ENCODE data around the gene AIP. TPM values are rescaled to one million over a fixed set of nuclear protein-coding genes. Genes with fewer than 3 reads are reported as not detected.

Gene AIP
- total RNA-seq, 1 experiment from 2014 or later = 110 TPM

GRCh38 chr11:67438158-67438902 is 44.5 kb upstream of the AIP start:
- TSS peak; percentile 6 for BruUV-seq (replicated peaks)
- CTCF ChIA-PET = interaction anchor here (1.1 to 2.0 kb wide), 2 partner anchors 31 to 37 kb away, joined by 3 to 6 read pairs; partner anchors contain the start of gene PPP1CA
- no peaks in the 10 kb centered on the region for H3K27me3 Mint-ChIP-seq (ENCODE audit: insufficient read depth, unreplicated experiment)
- no peaks in the 10 kb centered on the region for H3K9me3 ChIP-seq
- peaks cover 28% of the 10 kb centered on the region for H3K36me3 ChIP-seq (ENCODE audit: control insufficient read depth, insufficient read depth, low read length)
- TF ChIP-seq CTCF (IDR thresholded peaks at IDR 0.05; ENCODE audit: insufficient read depth in 1 of 2, low read depth in 1 of 2, low read length in 1 of 2, severe bottlenecking in 1 of 2, unreplicated experiment in 1 of 2) = no peak
- no peak for DNase-seq
- H3K27ac Mint-ChIP-seq (ENCODE audit: unreplicated experiment) = peak overlapping the region; percentile 9
- H3K36me3 Mint-ChIP-seq (ENCODE audit: insufficient read depth, unreplicated experiment) = peaks cover 87% of the 10 kb centered on the region
- H3K4me3 Mint-ChIP-seq (ENCODE audit: unreplicated experiment) = no peak overlapping the region
- POLR2A ChIA-PET = interaction anchor here (0.8 kb wide), 1 partner anchor 44 kb away, joined by 4 read pairs; the partner anchor contains the start of gene AIP
- H3K4me1 ChIP-seq = peaks cover 12% of the 10 kb centered on the region; the same call in 1 of the 2 replicates
- no peaks in the 10 kb centered on the region for H3K9me3 Mint-ChIP-seq (ENCODE audit: unreplicated experiment)
- no peaks in the 10 kb centered on the region for H3K27me3 ChIP-seq (replicated peaks; ENCODE audit: control insufficient read depth, insufficient read depth, low read length)
- intact Hi-C loops (cut with micrococcal nuclease; ENCODE audit: unreplicated experiment) = no loop called here
- no peaks in the 10 kb centered on the region for H3K4me1 Mint-ChIP-seq (ENCODE audit: low read depth, unreplicated experiment)
- no peak overlapping the region for H3K4me3 ChIP-seq (ENCODE audit: low read depth, low read length)

- Histone ChIP-seq H3K4me1 (peaks cover 16% of the 10 kb centered on the region), H3K4me3 (ENCODE audit: low read depth, low read length) (no peak overlapping the region), H3K36me3 (ENCODE audit: control insufficient read depth, insufficient read depth, low read length) (peaks cover 23% of the 10 kb centered on the region), H3K9me3 (no peaks in the 10 kb centered on the region), H3K27me3 (replicated peaks; ENCODE audit: control insufficient read depth, insufficient read depth, low read length) (no peaks in the 10 kb centered on the region)
- peak overlapping the region; percentile 2 for H3K4me3 Mint-ChIP-seq (ENCODE audit: unreplicated experiment)
- DNase-seq = peak in 1 of 2 experiments; percentile 68
- no peaks in the 10 kb centered on the region for H3K27me3 Mint-ChIP-seq (ENCODE audit: insufficient read depth, unreplicated experiment)
- no TSS peak for BruUV-seq (replicated peaks)
- H3K4me1 Mint-ChIP-seq (ENCODE audit: low read depth, unreplicated experiment) = no peaks in the 10 kb centered on the region
- intact Hi-C loops (cut with micrococcal nuclease; ENCODE audit: unreplicated experiment) = loop anchor here (5.0 kb wide), 1 partner anchor 68 kb away; the partner anchor contains the start of genes CDK2AP2 and PITPNM1
- CTCF ChIA-PET = interaction anchor here (1.1 to 2.0 kb wide), 2 partner anchors 30 to 38 kb away, joined by 3 to 6 read pairs; partner anchors contain the start of gene PPP1CA
- TF ChIP-seq CTCF (IDR thresholded peaks at IDR 0.05; ENCODE audit: insufficient read depth in 1 of 2, low read depth in 1 of 2, low read length in 1 of 2, severe bottlenecking in 1 of 2, unreplicated experiment in 1 of 2) = peak in 1 of 2 experiments; percentile 38
- peak overlapping the region; percentile 22 for H3K27ac Mint-ChIP-seq (ENCODE audit: unreplicated experiment)
- POLR2A ChIA-PET = interaction anchor here (0.6 to 0.8 kb wide), 2 partner anchors 11 to 43 kb away, joined by 4 read pairs; partner anchors contain the start of genes AIP and RPS6KB2
- H3K9me3 Mint-ChIP-seq (ENCODE audit: unreplicated experiment) = no peaks in the 10 kb centered on the region
- peaks cover 89% of the 10 kb centered on the region for H3K36me3 Mint-ChIP-seq (ENCODE audit: insufficient read depth, unreplicated experiment)
Measured at GRCh38 chr11:67439321-67440228, 43.3 kb upstream of the AIP start.
